ENCODE data around the gene MAG. TPM values are rescaled to one million over a fixed set of nuclear protein-coding genes. Genes with fewer than 3 reads are reported as not detected.

The MAG gene
- total and polyA plus RNA-seq, 10 of the 15 experiments (the other 5 are each of a cell fraction or from before 2014, with no cell fraction given): 0.03 to 0.82 (median 0.17) TPM; not detected in 2

- TF ChIP-seq ZBTB4 (CRISPR knock-in tag; IDR thresholded peaks at IDR 0.05): no peak
- no peak for TF ChIP-seq YY1 (IDR thresholded peaks at IDR 0.05; ENCODE audit: low read depth, low read length)
- TF ChIP-seq E4F1 (IDR thresholded peaks at IDR 0.05; ENCODE audit: borderline replicate concordance, partially characterized antibody): no peak
- TF ChIP-seq PRDM15 (CRISPR knock-in tag; IDR thresholded peaks at IDR 0.05): no peak
- TF ChIP-seq NR2F1 (conservative IDR thresholded peaks at IDR 0.05): no peak
- TF ChIP-seq ELK1 (IDR thresholded peaks at IDR 0.05; ENCODE audit: low read depth, low read length): no peak
- TF ChIP-seq SMAD1 (IDR thresholded peaks at IDR 0.05; ENCODE audit: low read depth, partially characterized antibody): no peak
- TF ChIP-seq BCL11A (IDR thresholded peaks at IDR 0.05; ENCODE audit: low read depth, low read length): no peak
- no peak for TF ChIP-seq E2F4 (IDR thresholded peaks at IDR 0.05; ENCODE audit: low read depth, low read length)
- no peak for TF ChIP-seq HDAC6 (IDR thresholded peaks at IDR 0.05; ENCODE audit: unreplicated experiment)
- TF ChIP-seq SMC3 (IDR thresholded peaks at IDR 0.05; ENCODE audit: borderline replicate concordance, low read length): no peak
- no peak for TF ChIP-seq USF2 (IDR thresholded peaks at IDR 0.05; ENCODE audit: borderline replicate concordance, low read depth, low read length)
- no peak for TF ChIP-seq MXI1 (IDR thresholded peaks at IDR 0.05; ENCODE audit: low read depth, low read length)
Observed at GRCh38 chr19:35257113-35257461, 34.9 kb upstream of the MAG start (continued).

Data from GM12878 (cell line).